NCI-H446 treated with DMSO at 0.1 percent for 48 hours (cell line): ENCODE results near the gene DENND2A.
A peak's percentile ranks its signal among the peaks of the same experiment; 100 is the strongest.
"Not testable (repeated sequence)": the region's sequence is repeated elsewhere in the genome, so short reads cannot be mapped to it uniquely, and the experiment has no call there.

Source experiments
- DNase-seq: peaks from one replicate; lab custom pipeline; 2025; lab: John Stamatoyannopoulos, UW

DENND2A gene

DNA sequence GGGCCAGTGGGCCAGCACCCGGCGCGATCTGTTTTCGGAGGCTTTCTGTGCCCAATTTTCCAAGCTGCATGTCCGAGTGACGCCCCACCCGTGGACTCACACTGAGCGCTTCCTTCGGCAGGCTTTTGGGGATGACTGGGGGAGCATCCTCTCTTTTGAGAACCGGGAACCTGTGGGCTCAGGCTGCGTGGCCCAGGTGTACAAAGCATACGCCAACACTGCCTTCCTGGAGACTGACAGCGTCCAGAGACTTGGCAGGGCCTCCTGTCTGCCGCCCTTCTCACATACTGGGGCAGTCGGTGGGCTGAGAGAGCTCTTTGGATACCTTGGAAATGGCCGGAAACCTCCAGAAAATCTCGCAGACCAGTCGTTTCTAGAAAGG is 33.2 kb upstream of the DENND2A start:
- DNase-seq: no peak

DNA sequence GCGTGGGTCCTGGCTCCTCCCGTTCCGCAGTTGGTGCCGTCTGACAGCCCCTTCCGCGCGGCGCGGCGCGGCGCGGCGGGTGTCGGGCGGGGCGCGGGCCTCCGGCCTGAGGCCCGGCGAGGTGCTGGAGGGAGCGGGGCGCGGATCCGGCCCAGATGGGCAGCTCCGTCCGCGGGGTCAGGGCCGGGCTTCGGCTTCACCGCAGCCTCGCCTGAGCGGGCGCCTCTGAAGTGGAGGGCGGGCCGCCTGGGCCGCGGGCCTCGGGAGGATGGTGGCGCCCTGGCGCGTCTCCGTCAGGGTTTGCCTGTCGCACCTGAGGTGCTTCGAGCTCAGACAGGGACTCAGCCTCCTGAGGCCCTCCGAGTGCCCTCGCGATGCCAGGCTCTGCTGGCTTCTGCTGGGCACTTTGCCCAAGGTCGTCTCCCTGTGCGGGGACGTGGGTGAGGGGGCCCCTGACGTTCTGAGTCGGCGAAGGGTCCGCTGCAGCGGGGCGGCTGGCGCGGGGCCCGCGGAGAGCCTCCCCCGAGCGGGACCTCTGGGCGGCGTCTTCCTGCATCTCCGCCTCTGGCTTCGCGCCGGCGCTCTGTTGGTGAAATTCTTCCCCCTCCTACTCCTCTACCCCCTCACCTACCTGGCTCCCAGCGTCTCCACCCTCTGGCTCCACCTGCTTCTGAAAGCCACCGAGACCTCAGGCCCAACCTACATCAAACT is 32.6 kb upstream of the DENND2A start:
- no peak for DNase-seq

DNA sequence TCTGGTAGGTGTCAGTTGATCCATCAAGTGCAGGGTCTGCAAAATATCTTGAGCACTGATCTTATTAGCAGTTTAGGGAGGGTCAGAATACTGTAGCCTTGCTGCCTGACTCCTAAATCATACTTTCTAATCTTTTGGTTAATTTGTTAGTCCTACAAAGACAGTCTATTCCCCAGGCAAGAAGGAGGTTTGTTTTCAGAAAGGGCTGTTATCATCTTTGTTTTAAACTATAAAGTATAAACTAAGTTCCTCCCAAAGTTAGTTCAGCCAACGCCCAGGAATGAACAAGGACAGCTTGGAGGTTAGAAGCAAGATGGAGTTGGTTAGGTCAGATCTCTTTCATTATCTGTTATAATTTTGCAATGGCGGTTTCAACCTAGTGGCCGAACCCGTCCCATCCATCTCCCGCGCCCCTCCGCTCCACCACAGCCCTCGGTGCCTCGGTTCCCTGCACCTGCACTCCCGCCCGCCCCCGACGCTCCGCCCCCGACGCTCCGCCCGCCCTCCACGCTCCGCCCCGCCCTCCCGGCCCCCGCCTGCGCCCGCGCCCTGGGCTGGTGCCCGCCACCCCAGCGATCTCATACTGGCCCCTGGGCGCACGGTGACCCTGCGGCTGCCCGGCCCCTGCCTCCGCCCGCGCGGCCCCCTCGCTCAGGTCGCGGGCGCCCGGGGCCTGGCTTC is 31.9 kb upstream of the DENND2A start, which contains the start of gene ADCK2:
Gene ADCK2 (plus strand): TSS at position 564 of the 681 bp plus-strand sequence. CDS start 386 bp downstream, outside the sequence.
- peak; percentile 7 for DNase-seq

DNA sequence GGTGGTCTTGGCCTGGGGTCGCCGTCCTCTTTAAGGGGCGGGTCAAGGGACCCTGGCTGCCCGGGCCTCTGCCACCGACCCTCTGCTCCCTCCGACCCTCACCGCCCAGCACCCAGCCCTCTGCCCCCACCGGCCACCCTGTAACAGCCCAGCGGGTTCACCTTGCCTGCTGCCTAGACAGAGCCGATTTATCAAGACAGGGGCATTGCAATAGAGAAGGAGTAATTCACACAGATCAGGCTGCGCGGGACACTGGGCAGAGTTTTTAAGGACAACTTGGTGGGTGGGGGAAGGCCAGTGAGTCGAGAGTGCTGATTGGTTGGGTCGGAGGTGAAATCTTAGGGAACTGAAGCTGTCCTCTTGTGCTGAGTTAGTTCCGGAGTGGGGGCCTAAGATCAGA is 31.4 kb upstream of the DENND2A start:
- no peak for DNase-seq

DNA sequence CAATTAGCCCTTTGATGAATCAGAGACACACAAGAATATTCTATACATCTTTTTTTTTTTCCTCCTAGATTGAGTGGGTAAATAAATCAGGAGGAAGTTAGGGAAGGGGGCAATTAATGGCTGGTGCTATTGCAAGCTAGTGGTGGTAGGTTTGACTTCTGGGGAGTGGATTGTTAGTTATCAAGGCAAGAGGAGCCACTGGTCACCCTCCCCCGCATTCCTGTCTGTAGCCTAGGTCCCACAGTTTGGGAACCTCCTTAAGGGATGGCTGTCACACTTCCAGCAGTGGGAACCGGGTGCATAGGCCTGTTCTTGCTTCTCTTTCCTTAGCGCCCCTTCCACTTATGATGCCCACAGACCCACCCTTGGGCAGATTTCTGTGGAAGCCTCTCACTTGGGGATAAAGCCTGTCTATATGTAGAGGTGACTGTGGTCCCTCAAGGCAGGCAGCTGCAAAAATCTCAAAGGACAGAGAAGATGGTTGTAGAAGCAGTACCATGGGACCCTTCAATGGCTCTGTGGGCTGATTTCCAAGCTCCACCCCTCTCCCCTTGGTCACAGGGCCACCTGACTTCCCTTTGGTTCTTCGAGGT is 29.8 kb upstream of the DENND2A start:
- no peak for DNase-seq

DNA sequence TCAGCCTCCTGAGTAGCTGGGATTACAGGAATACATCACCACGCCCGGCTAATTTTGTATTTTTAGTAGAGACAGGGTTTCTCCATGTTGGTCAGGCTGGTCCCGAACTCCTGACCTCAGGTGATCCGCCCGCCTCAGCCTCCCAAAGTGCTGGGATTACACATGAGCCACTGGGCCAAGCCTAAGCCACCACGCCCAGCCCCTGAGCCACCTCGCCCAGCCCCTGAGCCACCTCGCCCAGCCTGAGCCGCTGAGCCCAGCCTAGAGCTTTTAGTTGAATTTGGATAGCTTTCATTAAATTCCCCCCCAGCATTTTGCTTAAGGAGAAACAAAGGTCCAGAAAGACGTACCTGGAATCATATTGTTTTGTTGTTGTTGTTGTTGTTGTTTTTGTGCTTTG is 29.2 kb upstream of the DENND2A start:
- DNase-seq: not testable (repeated sequence)

DNA sequence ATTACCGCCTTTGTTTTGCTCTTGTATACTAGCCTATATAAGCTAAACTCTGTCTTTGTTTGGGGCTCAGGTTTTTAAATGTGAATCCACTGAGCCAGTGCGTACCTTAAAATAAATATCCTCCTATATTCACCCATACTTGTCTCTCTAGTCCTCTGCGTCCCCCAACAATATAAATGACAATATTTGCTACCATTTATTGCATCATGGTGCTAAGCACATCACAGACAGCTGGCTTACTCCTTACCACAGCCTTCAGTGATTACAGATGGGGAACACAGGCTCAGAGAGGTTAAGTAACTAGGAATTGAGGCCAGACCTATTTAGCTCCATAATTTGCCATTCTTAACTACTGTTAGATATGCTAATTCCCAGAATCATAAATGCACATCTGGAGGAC is 28.7 kb upstream of the DENND2A start:
- DNase-seq: no peak

DNA sequence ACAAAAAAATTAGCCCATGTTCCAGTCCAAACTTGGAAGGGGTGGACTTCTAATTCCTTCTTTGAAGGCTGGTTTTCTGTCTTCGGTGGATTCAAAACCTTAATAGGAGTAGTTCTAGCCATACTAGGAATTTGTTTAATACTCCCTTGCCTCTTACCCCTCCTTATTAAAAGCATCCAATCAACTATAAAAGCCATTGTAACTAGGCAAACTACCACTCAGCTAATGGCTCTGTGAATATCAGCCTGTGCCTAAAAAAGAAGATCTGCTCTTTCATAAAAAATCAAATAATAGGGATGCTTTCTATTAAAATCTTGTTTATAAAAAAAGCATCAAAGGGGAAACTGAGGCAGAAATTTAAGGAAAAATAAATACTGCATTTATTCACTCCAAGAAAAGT is 28.0 kb upstream of the DENND2A start:
- DNase-seq: no peak

DNA sequence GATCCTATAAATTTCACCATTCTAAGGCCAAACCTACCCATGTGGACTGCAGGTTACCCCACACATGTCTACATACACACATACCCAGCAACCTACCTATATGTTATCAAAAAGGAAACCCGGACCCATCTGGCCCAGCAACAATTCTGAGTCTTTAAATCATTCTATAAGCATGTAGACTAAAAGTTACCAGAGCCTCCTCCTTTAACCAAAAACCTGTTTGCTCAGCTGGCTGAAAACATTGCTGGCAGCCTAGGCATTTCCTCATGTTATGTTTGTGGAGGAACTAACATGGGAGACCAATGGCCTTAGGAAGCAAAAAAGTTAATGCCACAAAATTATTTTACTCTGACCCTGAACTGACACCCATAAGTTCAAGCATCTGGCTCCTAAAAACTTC is 26.9 kb upstream of the DENND2A start:
- no peak for DNase-seq

DNA sequence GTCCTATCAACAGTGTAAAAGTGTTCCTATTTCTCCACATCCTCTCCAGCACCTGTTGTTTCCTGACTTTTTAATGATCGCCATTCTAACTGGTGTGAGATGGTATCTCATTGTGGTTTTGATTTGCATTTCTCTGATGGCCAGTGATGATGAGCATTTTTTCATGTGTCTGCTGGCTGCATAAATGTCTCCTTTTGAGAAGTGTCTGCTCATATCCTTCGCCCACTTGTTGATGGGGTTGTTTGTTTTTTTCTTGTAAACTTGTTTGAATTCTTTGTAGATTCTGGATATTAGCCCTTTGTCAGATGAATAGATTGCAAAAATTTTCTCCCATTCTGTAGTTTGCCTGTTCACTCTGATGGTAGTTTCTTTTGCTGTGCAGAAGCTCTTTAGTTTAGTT is 22.3 kb upstream of the DENND2A start:
- not testable (repeated sequence) for DNase-seq

DNA sequence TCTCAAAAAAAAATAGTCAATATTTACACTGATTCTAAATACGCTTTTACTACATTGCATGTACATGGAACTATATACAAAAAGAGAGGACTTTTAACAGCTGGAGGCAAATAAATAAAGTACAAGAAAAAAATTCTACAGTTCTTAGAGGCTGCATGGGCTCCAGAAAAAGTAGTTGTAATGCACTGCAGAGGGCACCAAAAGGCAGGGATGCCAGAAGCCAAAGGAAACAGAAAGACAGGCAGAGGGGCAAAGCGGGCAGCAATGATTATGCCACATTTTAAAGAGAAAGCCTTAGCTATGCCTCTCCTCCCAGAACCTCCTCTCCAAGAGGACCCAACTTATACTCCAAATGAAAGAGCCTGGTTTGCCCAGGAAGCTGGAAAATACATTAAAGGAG is 20.5 kb upstream of the DENND2A start:
- DNase-seq: no peak

DNA sequence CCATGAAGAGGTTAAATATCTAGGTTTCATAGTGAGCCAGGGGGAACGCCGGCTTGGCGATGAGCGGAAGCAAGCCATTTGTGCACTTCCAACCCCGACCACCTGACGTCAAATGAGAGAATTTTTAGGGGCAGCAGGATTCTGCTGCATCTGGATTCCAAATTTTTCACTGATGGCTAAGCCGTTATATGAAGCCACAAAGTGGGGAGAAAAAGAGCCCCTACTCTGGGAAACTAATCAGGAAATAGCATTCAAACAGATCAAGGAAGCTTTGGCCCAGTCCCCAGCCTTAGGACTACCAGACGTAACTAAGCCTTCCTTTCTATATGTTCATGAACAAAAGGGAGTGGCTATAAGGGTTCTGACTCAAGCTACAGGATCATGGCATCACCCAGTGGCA is 19.2 kb upstream of the DENND2A start:
- DNase-seq: no peak

DNA sequence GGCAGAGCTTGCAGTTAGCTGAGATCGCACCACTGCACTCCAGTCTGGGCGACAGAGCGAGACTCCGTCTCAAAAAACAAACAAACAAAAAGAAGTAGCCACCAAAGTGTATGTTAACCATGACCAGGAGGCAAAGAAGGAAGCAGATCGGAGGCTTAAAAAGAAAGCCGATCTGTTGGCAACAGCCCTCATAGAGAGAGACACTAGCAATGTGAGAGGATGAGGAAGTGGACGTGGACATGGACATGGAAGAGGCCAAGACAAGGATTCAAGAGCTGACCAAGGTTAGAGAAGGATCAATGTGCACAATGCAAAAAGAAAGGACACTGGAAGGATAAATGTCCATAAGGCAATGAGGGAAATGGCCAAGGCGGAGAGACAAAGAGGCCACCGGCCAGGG is 17.3 kb upstream of the DENND2A start:
- no peak for DNase-seq

DNA sequence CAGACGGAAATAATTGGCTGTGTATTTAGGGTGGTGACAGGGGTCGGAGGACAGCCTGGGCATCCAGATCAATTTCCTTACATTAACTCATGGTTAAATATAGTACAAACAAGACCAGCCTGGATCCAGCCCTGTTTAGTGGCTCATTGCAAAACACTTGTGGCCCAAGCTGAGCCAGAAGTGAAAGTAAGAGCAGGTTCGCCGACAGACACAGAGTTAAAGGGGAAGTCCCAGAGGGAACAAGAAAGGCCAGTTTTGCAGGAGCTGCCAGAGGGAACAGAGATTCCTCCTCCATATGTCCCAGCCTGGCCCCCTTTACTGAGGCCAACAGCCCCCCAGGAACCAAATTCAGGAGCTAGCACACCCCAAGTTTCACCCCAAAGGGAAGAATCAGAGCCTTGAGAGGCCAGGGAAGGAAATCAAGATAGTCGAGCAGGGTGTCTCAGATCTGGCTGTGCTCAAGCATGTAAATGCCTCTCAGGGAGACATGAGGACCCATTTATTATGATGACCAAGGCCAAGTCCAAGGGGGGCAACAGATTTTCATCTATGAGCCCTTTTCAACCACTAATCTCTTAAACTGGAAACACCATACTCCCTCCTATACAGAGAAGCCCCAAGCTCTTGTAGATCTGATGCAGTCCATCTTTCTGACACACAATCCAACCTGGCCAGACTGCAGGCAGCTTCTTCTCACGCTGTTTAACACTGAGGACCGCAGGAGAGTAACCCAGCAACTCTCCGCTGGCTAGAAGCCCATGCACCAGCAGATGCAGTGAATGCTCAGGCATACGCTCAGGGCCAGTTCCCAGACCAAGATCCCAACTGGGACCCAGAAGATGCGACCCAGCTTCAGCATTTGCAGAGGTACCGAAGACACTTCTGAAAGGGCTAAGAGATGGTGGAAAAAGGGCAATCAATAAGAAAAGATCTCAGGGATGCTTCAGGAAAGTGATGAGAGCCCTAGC is 16.2 kb upstream of the DENND2A start:
- DNase-seq: no peak

DNA sequence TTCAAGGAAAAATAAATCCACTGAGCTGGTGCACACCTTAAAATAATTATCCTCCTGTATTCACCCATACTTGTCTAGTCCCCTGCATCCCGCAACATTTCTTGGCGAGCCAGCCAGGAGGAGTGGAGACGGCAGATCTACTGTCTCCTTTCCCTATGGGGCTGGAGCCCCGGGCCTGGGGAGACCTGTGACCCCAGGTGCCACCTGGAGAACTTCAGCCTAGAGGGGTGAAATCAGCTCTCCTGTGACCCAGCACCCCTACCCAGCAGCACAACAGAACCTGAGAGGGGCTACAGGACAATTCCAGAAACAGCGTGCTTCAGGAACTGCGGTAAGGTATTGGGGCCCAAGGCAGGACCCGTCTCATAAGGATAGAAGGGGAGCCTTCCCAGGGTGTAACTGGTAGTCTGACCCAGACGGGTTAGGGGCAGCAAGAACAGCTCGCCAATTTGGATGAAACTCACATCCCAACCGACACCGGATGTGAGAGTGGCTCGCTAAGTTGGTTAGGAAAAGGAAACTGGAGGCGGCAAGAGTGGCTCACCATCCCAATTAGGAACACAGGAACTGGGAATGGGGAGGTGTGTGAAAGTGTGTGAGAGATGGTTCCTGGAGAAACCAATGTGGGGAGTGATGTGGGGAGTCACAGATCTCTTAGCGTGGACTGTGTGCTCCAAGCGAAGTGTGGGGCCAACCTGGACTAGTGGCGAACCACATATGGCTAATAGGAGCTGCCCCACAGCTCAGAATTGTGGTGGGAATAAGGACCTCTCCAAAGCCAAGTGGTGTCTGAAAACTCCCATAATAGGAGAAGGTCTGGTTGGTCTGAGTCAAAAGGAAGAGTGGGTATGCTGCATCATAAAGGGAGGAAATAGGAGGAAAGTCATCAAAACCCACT is 15.1 kb upstream of the DENND2A start:
- DNase-seq: no peak

DNA sequence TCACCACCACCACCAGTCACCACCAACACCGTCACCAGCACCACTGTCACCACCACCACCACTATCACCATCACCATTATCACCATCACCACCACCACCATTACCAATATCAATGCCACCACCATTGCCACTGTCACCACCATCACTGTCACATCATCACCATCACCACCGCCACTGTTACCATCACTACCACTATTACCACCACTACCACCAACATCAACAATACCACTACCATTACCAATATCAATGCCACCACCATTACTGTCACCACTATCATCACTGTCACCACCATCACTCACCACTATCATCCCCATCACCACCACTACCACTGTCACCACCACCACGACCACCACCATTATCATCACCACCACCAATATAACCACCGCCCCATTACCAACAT is 14.0 kb upstream of the DENND2A start:
- DNase-seq: no peak

DNA sequence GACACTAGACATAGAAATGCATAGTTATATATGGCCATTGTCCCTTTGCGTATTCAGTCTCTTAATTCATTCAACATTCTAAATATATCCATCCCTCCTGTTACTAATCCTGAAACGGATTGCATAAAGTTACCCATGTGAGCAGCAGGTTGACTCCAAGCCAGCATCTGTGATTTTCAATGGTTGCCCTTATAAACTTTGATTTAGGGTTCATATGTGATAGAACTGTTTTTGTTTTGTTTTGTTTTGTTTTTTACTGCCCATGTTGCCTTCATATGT is 13.4 kb upstream of the DENND2A start:
- DNase-seq: no peak

DNA sequence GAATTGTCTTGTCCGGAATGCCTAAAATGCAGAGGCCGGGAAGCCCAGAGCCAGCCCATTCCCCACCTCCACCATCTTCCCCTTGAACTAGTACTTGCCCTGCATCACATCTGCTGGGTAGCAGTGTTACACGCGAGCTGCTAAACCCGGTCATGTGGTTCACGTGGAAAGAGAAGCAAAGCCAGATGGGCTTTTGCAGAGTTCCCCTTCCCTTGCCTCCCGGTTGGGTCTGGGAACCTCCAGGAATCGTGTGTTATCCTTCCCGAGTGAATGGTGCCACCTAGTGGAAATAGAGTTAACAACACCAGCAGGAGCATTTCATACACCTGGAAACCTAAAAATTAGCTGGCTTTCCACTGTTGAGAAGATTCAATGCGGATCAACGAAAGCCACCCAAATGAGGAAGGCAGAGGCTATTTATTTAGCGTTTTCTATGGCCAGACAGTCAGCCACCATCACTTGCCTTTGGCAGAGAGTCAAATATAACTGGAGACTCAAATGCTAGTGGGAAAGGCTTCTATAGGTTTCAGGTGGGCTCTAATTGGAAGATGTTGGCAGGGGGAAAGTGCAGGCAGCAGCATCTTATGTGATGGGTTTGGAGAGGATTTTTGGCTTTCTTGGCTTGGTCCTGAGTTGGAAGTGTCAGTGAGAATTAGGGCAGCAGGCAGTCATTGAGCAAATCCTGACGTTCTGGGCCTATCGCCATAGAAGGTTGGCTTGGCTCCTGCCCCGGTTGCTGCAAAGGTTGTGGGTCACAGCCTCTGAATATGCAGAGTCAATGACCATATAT is 12.9 kb upstream of the DENND2A start:
- peak; percentile 60 for DNase-seq

DNA sequence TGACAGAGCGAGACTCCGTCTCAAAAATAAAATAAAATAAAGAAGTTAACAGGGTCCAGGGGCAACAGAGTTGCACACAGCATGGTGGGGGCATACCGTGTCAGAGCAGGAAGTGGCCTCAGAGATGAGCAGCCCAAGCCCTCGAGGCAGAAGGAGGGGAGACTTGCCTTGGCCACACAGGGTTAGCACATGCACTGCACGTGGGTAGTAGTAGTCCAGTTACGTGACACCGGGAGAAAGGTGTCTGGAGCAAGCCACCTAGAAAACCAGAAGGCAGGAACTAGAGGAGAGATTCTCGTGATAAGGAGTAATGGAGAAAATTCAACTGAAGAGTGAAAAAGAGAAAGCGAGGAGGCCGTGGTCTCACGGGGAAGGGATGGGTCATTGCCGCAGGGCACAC is 9.8 kb upstream of the DENND2A start:
- DNase-seq: no peak

DNA sequence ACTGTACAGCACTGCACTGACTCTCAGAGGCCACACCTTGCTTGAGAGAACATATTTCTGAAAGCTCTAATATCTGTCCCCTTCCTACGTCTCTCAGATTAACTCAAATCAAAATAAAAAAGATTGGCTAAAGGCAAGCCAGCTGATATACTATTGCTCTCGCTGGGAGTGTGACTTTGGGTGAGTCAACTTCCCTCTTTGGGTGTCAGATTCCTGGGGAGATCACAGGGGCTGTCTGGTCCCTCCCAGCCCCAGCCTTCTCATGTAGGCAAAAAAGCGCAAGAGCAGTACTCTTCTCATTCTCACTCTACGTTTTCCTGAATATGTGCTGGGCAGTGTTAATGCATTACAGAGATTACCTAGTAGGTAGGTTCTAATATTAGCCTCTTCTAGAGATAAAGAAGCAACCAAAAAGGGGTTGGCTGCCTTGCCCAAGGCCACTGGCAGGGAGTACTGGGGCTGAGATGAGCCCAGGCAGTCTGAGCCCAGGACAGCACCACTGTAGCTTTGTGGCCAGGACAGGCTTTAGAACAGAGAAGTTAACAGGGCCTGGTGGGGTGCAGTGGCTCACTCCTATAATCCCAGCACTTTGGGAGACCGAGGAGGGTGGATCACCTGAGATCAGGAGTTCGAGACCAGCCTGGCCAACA is 9.1 kb upstream of the DENND2A start:
- DNase-seq: no peak
